Measurements from ENCODE around the gene CLDN15.
"Not testable (repeated sequence)": the region's sequence is repeated elsewhere in the genome, so short reads cannot be mapped to it uniquely, and the experiment has no call there.

DNA sequence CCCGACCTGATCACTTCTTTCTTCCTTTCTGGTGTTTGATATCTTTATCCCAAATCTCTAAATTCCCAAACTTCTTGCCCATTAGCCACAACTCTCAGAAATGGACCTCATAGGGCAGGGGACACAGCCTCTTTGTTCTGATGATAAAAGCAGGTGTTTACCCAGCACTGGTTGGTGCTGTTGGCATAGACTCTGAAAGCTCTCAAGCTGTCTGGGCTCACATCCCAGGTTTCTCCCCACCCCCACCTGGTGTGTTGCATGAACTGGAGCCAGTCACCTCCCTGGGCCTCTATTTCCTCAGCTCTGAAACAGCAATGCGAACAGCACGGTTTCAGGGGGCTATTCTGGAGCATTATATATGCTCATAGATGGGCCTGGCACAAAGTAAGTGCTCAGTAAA is 48.3 kb upstream of the CLDN15 start:
- TF ChIP-seq POLR2A (IDR thresholded peaks at IDR 0.05): not testable (repeated sequence)
- TF ChIP-seq, protein P1, sequence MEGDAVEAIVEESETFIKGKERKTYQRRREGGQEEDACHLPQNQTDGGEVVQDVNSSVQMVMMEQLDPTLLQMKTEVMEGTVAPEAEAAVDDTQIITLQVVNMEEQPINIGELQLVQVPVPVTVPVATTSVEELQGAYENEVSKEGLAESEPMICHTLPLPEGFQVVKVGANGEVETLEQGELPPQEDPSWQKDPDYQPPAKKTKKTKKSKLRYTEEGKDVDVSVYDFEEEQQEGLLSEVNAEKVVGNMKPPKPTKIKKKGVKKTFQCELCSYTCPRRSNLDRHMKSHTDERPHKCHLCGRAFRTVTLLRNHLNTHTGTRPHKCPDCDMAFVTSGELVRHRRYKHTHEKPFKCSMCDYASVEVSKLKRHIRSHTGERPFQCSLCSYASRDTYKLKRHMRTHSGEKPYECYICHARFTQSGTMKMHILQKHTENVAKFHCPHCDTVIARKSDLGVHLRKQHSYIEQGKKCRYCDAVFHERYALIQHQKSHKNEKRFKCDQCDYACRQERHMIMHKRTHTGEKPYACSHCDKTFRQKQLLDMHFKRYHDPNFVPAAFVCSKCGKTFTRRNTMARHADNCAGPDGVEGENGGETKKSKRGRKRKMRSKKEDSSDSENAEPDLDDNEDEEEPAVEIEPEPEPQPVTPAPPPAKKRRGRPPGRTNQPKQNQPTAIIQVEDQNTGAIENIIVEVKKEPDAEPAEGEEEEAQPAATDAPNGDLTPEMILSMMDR (IDR thresholded peaks at IDR 0.05): not testable (repeated sequence)

Measured in Peyer's patch (tissue), 4 donors.